ENCODE results near the gene CELSR1.

CELSR1 gene

GRCh38 chr22:46580940-46581537 is 43.6 kb upstream of the CELSR1 start:
- Histone ChIP-seq H3K27ac (ENCODE audit: low read length) (no peak overlapping the region), H3K9ac (ENCODE audit: low read length in 2 of 2) (no peak overlapping the region), H3K27me3 (ENCODE audit: control insufficient read depth in 1 of 2, insufficient read depth in 2 of 2, low read length in 2 of 2) (no peaks in the 10 kb centered on the region), H3K4me3 (ENCODE audit: low read length in 2 of 2) (no peak overlapping the region), H3K36me3 (ENCODE audit: control insufficient read depth in 2 of 2, insufficient read depth in 2 of 2, low read length in 2 of 2) (no peaks in the 10 kb centered on the region), H3K9me3 (ENCODE audit: control insufficient read depth in 2 of 2, low read length in 2 of 2) (no peaks in the 10 kb centered on the region), H3K4me1 (ENCODE audit: control insufficient read depth, insufficient read depth, low read length) (peaks cover 37% of the 10 kb centered on the region)

- Histone ChIP-seq H3K4me3 (ENCODE audit: low read length in 2 of 2) (no peak overlapping the region), H3K27ac (ENCODE audit: low read length) (peak overlapping the region; percentile 49), H3K9ac (ENCODE audit: low read length in 2 of 2) (no peak overlapping the region), H3K36me3 (ENCODE audit: control insufficient read depth in 2 of 2, insufficient read depth in 2 of 2, low read length in 2 of 2) (no peaks in the 10 kb centered on the region), H3K9me3 (ENCODE audit: control insufficient read depth in 2 of 2, low read length in 2 of 2) (no peaks in the 10 kb centered on the region), H3K4me1 (ENCODE audit: control insufficient read depth, insufficient read depth, low read length) (peaks cover 40% of the 10 kb centered on the region), H3K27me3 (ENCODE audit: control insufficient read depth in 1 of 2, insufficient read depth in 2 of 2, low read length in 2 of 2) (no peaks in the 10 kb centered on the region)
These were observed 42.5 kb upstream of the CELSR1 start for GRCh38 chr22:46579751-46580449.

GRCh38 chr22:46578824-46579561 is 41.6 kb upstream of the CELSR1 start:
- peak overlapping the region; percentile 49 for H3K27ac ChIP-seq (ENCODE audit: low read length)
- H3K4me1 ChIP-seq (ENCODE audit: control insufficient read depth, insufficient read depth, low read length) = peaks cover 33% of the 10 kb centered on the region
- H3K36me3 ChIP-seq (ENCODE audit: control insufficient read depth in 2 of 2, insufficient read depth in 2 of 2, low read length in 2 of 2) = no peaks in the 10 kb centered on the region
- H3K27me3 ChIP-seq (ENCODE audit: control insufficient read depth in 1 of 2, insufficient read depth in 2 of 2, low read length in 2 of 2) = no peaks in the 10 kb centered on the region
- H3K9ac ChIP-seq (ENCODE audit: low read length in 2 of 2) = peak overlapping the region in 1 of 2 donors; percentile 68
- peak overlapping the region in 1 of 2 donors; percentile 79 for H3K4me3 ChIP-seq (ENCODE audit: low read length in 2 of 2)
- H3K9me3 ChIP-seq (ENCODE audit: control insufficient read depth in 2 of 2, low read length in 2 of 2) = no peaks in the 10 kb centered on the region

GRCh38 chr22:46578251-46578823 is 40.9 kb upstream of the CELSR1 start:
- Histone ChIP-seq H3K27ac (ENCODE audit: low read length) (peak overlapping the region; percentile 49), H3K9me3 (ENCODE audit: control insufficient read depth in 2 of 2, low read length in 2 of 2) (no peaks in the 10 kb centered on the region), H3K36me3 (ENCODE audit: control insufficient read depth in 2 of 2, insufficient read depth in 2 of 2, low read length in 2 of 2) (no peaks in the 10 kb centered on the region), H3K27me3 (ENCODE audit: control insufficient read depth in 1 of 2, insufficient read depth in 2 of 2, low read length in 2 of 2) (no peaks in the 10 kb centered on the region), H3K4me3 (ENCODE audit: low read length in 2 of 2) (peak overlapping the region; percentile 64 to 79), H3K4me1 (ENCODE audit: control insufficient read depth, insufficient read depth, low read length) (peaks cover 33% of the 10 kb centered on the region), H3K9ac (ENCODE audit: low read length in 2 of 2) (peak overlapping the region; percentile 62 to 68)

DNA sequence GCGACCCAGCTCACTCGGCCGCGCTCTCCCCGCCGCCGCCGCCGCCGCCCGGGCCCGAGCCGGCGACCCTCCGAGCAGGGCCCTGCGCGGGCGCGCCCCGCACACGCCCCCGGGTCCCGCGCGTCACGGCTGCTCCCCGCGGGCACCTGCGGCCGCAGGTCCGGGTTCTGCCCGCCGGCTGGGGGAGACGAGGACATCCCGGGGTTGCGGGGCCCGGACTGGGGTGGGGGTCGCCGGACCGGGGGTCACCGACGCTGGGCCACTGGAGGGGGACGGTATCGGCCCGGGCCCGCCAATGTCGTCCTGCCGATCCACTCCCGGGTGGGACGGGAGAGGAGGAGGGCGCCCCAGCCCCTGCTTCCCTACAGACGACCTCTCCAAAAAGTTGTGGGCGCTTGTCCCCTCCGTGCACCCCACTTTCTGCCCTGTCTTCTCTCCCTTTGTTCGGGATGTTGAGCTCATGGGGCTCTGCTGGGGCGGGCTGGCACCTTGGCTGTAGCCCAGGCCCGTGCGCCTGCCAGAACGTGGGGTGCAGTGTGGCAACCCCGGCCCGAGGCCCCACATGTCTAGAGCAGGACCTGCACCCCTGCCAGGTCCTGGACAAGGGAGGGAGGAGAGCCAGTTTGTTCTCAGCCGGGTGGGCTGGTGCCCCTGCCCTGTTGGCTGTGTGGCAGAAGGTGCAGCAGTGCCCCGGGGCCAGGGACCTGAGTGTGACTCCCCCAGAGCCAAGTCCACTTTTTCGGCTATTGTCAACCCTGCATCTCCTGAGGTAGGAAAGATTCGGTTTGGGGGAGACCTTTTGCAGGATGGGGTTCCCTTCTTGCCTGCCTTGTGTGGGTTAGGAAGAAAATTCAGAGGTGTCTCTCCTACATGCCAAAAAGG is 40.2 kb upstream of the CELSR1 start:
- Histone ChIP-seq H3K9ac (ENCODE audit: low read length in 2 of 2) (peak overlapping the region; percentile 62 to 68), H3K9me3 (ENCODE audit: control insufficient read depth in 2 of 2, low read length in 2 of 2) (no peaks in the 10 kb centered on the region)

GRCh38 chr22:46576556-46577367 is 39.3 kb upstream of the CELSR1 start:
- Histone ChIP-seq H3K27ac (ENCODE audit: low read length) (no peak overlapping the region), H3K9me3 (ENCODE audit: control insufficient read depth in 2 of 2, low read length in 2 of 2) (peaks cover 0 to 4% of the 10 kb centered on the region in 2 donors), H3K4me1 (ENCODE audit: control insufficient read depth, insufficient read depth, low read length) (peaks cover 33% of the 10 kb centered on the region), H3K27me3 (ENCODE audit: control insufficient read depth in 1 of 2, insufficient read depth in 2 of 2, low read length in 2 of 2) (no peaks in the 10 kb centered on the region), H3K4me3 (ENCODE audit: low read length in 2 of 2) (peak overlapping the region; percentile 67 to 79), H3K36me3 (ENCODE audit: control insufficient read depth in 2 of 2, insufficient read depth in 2 of 2, low read length in 2 of 2) (no peaks in the 10 kb centered on the region), H3K9ac (ENCODE audit: low read length in 2 of 2) (peak overlapping the region; percentile 42 to 60)

More for the DNA sequence above, 40.2 kb upstream of the CELSR1 start:
- H3K36me3 ChIP-seq (ENCODE audit: control insufficient read depth in 2 of 2, insufficient read depth in 2 of 2, low read length in 2 of 2) = no peaks in the 10 kb centered on the region
- H3K4me3 ChIP-seq (ENCODE audit: low read length in 2 of 2) = peak overlapping the region; percentile 64 to 79
- peak overlapping the region; percentile 49 for H3K27ac ChIP-seq (ENCODE audit: low read length)
- no peaks in the 10 kb centered on the region for H3K27me3 ChIP-seq (ENCODE audit: control insufficient read depth in 1 of 2, insufficient read depth in 2 of 2, low read length in 2 of 2)
- H3K4me1 ChIP-seq (ENCODE audit: control insufficient read depth, insufficient read depth, low read length) = peaks cover 33% of the 10 kb centered on the region

GRCh38 chr22:46575911-46576555 is 38.6 kb upstream of the CELSR1 start:
- peaks cover 0 to 8% of the 10 kb centered on the region in 2 donors for H3K9me3 ChIP-seq (ENCODE audit: control insufficient read depth in 2 of 2, low read length in 2 of 2)
- H3K9ac ChIP-seq (ENCODE audit: low read length in 2 of 2) = peak overlapping the region; percentile 42 to 60
- H3K4me1 ChIP-seq (ENCODE audit: control insufficient read depth, insufficient read depth, low read length) = peaks cover 33% of the 10 kb centered on the region
- no peaks in the 10 kb centered on the region for H3K36me3 ChIP-seq (ENCODE audit: control insufficient read depth in 2 of 2, insufficient read depth in 2 of 2, low read length in 2 of 2)
- no peaks in the 10 kb centered on the region for H3K27me3 ChIP-seq (ENCODE audit: control insufficient read depth in 1 of 2, insufficient read depth in 2 of 2, low read length in 2 of 2)
- H3K27ac ChIP-seq (ENCODE audit: low read length) = no peak overlapping the region
- peak overlapping the region; percentile 67 to 77 for H3K4me3 ChIP-seq (ENCODE audit: low read length in 2 of 2)

DNA sequence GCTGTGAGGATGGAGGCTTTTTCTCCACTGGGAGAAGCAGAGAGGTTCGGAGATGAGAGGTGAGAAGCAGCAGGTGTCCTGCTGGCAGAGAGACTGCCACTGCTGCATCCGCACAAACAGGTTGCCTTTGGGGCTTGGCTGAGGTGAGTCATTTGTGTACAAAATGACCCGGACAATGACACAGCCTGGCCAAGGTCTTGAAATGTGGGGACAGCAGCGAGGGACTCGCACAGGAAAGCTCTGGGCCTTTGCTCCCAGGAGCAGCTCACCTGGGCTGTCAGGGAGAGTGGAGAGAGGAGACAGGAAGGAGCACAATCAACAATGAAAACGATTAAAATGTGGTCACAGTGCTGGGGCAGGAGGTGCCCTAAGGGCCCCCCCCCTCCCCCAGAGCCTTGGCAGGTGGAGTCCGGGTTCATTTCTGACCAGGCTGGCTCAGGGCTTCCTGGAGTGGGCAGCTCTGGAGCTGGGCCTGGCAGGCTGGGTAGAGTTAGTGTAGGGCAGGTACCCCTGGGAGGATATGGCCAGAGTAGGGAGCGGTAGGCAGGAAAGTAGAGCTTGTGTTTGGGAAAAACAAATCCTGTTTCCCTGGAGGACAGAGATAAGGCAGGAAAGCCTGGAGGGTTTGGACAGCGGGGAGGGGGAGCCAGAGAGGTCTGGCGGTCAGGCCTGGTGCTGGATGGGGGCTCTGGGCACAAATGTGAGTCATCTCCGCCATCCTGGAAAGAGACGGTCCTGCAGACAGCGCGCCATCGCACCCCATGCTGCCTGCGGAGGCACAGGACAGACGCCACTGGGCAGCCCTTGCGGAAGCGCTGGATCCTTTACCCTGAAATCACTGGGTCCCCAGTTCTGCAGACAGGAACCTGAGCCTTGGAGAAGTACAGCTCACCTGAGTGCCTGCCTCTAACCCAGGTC is 37.8 kb upstream of the CELSR1 start:
- Histone ChIP-seq H3K4me3 (ENCODE audit: low read length in 2 of 2) (no peak overlapping the region), H3K36me3 (ENCODE audit: control insufficient read depth in 2 of 2, insufficient read depth in 2 of 2, low read length in 2 of 2) (no peaks in the 10 kb centered on the region), H3K4me1 (ENCODE audit: control insufficient read depth, insufficient read depth, low read length) (peaks cover 33% of the 10 kb centered on the region), H3K27ac (ENCODE audit: low read length) (no peak overlapping the region), H3K27me3 (ENCODE audit: control insufficient read depth in 1 of 2, insufficient read depth in 2 of 2, low read length in 2 of 2) (no peaks in the 10 kb centered on the region), H3K9me3 (ENCODE audit: control insufficient read depth in 2 of 2, low read length in 2 of 2) (peaks cover 0 to 8% of the 10 kb centered on the region in 2 donors), H3K9ac (ENCODE audit: low read length in 2 of 2) (no peak overlapping the region)
